WTC11 (cell line): Measurements from ENCODE around the gene CCM2L. TPM values are rescaled to one million over a fixed set of nuclear protein-coding genes. Genes with fewer than 3 reads are reported as not detected.

Experiments
- ATAC-seq: fragments of 200-7000 bp; cut with Tn5 transposase; 2 replicates; pipeline ENCODE4 v1.10.0; 2021; ENCODE audit warnings: mild to moderate bottlenecking, moderate library complexity
- CTCF ChIA-PET: fragments of 300-600 bp; sonication (Branson Sonifier 250); formaldehyde crosslinking; loops from one replicate; lab custom pipeline; 2021; ENCODE audit warnings: antibody characterized with exemption; lab: Charles Lee
- POLR2A ChIA-PET: fragments of 350-600 bp; sonication (Branson Sonifier 250); formaldehyde crosslinking; loops from one replicate; lab custom pipeline; 2021; ENCODE audit warnings: antibody characterized with exemption; lab: Charles Lee
- DNase-seq: peaks from one replicate; pipeline ENCODE4 v3.0.0; 2021; ENCODE audit warnings: low spot score
- H3K27ac Mint-ChIP-seq: 2 replicates; pipeline ENCODE4 v1.8.0; 2021; ENCODE audit warnings: mixed read lengths
- H3K27me3 Mint-ChIP-seq: 2 replicates; pipeline ENCODE4 v1.8.0; 2021; ENCODE audit warnings: low read depth, mild to moderate bottlenecking, moderate library complexity, mixed read lengths
- H3K36me3 Mint-ChIP-seq: 2 replicates; pipeline ENCODE4 v1.8.0; 2021; ENCODE audit warnings: mixed read lengths
- H3K4me1 Mint-ChIP-seq: 2 replicates; pipeline ENCODE4 v1.8.0; 2022; ENCODE audit warnings: mixed read lengths
- H3K4me3 Mint-ChIP-seq: 2 replicates; pipeline ENCODE4 v1.8.0; 2021; ENCODE audit warnings: mild to moderate bottlenecking, moderate library complexity, mixed read lengths
- H3K9me3 Mint-ChIP-seq: 2 replicates; pipeline ENCODE4 v1.8.0; 2021; ENCODE audit warnings: mixed read lengths
- AFF4 ChIP-seq: sonication (generic); formaldehyde crosslinking; IDR thresholded peaks from 2 replicates; pipeline ENCODE4 v1.8.1; 2023; ENCODE audit warnings: mild to moderate bottlenecking, missing genetic modification reagents, borderline replicate concordance
- CDX4 ChIP-seq: fragments of 250-450 bp; sonication (Bioruptor Pico); IDR thresholded peaks from 2 replicates; pipeline ENCODE4 v1.9.0; 2021; ENCODE audit warnings: moderate library complexity, mild to moderate bottlenecking, inconsistent platforms, borderline replicate concordance
- ESRRA ChIP-seq: sonication (generic); formaldehyde crosslinking; IDR thresholded peaks from 2 replicates; pipeline ENCODE4 v1.8.1; 2022; ENCODE audit warnings: mild to moderate bottlenecking, missing genetic modification reagents, borderline replicate concordance
- FOXK1 ChIP-seq: sonication (generic); formaldehyde crosslinking; IDR thresholded peaks from 2 replicates; pipeline ENCODE4 v1.8.0; 2022; ENCODE audit warnings: mild to moderate bottlenecking, moderate library complexity, missing genetic modification reagents
- FOXP1 ChIP-seq: sonication (generic); formaldehyde crosslinking; IDR thresholded peaks from 2 replicates; pipeline ENCODE4 v1.8.0; 2022; ENCODE audit warnings: missing genetic modification reagents, mild to moderate bottlenecking, moderate library complexity, borderline replicate concordance
- GRHL2 ChIP-seq: fragments of 250-450 bp; sonication (Bioruptor Pico); IDR thresholded peaks from 2 replicates; pipeline ENCODE4 v1.8.0; 2022; ENCODE audit warnings: mild to moderate bottlenecking, moderate library complexity; ENCODE audit not compliant: insufficient replicate concordance, severe bottlenecking
- IRF2 ChIP-seq: sonication (generic); formaldehyde crosslinking; IDR thresholded peaks from 2 replicates; pipeline ENCODE4 v1.8.0; 2022; ENCODE audit warnings: low read depth, missing genetic modification reagents, borderline replicate concordance
- NFYB ChIP-seq: sonication (generic); formaldehyde crosslinking; conservative IDR thresholded peaks from 2 replicates; pipeline ENCODE4 v1.8.0; 2022; ENCODE audit warnings: low read depth, missing genetic modification reagents
- NR1H2 ChIP-seq: sonication (generic); formaldehyde crosslinking; IDR thresholded peaks from 2 replicates; pipeline ENCODE4 v1.9.0; 2021; ENCODE audit warnings: mild to moderate bottlenecking, moderate library complexity, missing genetic modification reagents
- OVOL2 ChIP-seq: fragments of 250-450 bp; sonication (Bioruptor Pico); IDR thresholded peaks from 2 replicates; pipeline ENCODE4 v1.9.0; 2021; ENCODE audit warnings: mild to moderate bottlenecking, borderline replicate concordance
- RELA ChIP-seq: sonication (generic); formaldehyde crosslinking; IDR thresholded peaks from 2 replicates; pipeline ENCODE4 v1.8.1; 2022; ENCODE audit warnings: missing genetic modification reagents, mild to moderate bottlenecking, borderline replicate concordance
- USF2 ChIP-seq: sonication (generic); formaldehyde crosslinking; IDR thresholded peaks from 2 replicates; pipeline ENCODE4 v1.8.1; 2023; ENCODE audit warnings: mild to moderate bottlenecking, missing genetic modification reagents, moderate library complexity
- ZNF121 ChIP-seq: sonication (generic); formaldehyde crosslinking; IDR thresholded peaks from 2 replicates; pipeline ENCODE4 v1.8.0; 2023; ENCODE audit warnings: missing genetic modification reagents
- ZNF219 ChIP-seq: sonication (generic); formaldehyde crosslinking; IDR thresholded peaks from 2 replicates; pipeline ENCODE4 v1.8.0; 2023; ENCODE audit warnings: missing genetic modification reagents, mild to moderate bottlenecking, borderline replicate concordance
- ZNF232 ChIP-seq: sonication (generic); formaldehyde crosslinking; IDR thresholded peaks from 2 replicates; pipeline ENCODE4 v1.8.0; 2022; ENCODE audit warnings: mild to moderate bottlenecking, missing genetic modification reagents
- ZNF263 ChIP-seq: sonication (generic); formaldehyde crosslinking; IDR thresholded peaks from 2 replicates; pipeline ENCODE4 v1.8.1; 2022; ENCODE audit warnings: low read depth, mild to moderate bottlenecking, moderate library complexity, missing genetic modification reagents
- ZNF396 ChIP-seq: fragments of 250-450 bp; sonication (Bioruptor Pico); IDR thresholded peaks from 2 replicates; pipeline ENCODE4 v1.8.0; 2021; ENCODE audit warnings: mild to moderate bottlenecking, moderate library complexity, borderline replicate concordance
- ZNF423 ChIP-seq: fragments of 250-450 bp; sonication (Bioruptor Pico); IDR thresholded peaks from 2 replicates; pipeline ENCODE4 v2.1.2; 2022; ENCODE audit warnings: mild to moderate bottlenecking, moderate library complexity
- total RNA-seq: library from RNA; stranded (reverse); gene quantifications from 3 replicates; pipeline ENCODE4 v1.2.3, GENCODE V29; 2021
- TF ChIP-seq, protein P1 (sequence below): fragments of 250-450 bp; sonication (Bioruptor Pico); IDR thresholded peaks from 2 replicates; pipeline ENCODE4 v2.1.2; 2022; ENCODE audit warnings: mild to moderate bottlenecking, moderate library complexity
- TF ChIP-seq, protein P2 (sequence below): sonication (generic); formaldehyde crosslinking; IDR thresholded peaks from 2 replicates; pipeline ENCODE4 v1.8.1; 2022; ENCODE audit warnings: low read depth, mild to moderate bottlenecking, moderate library complexity, missing genetic modification reagents, borderline replicate concordance
- TF ChIP-seq, protein P3 (sequence below): fragments of 200-600 bp; IDR thresholded peaks from 2 replicates; pipeline ENCODE4 v1.8.0; 2022; ENCODE audit warnings: antibody characterized with exemption

Gene CCM2L
- total RNA-seq, 1 experiment from 2014 or later = 7.8 TPM

DNA sequence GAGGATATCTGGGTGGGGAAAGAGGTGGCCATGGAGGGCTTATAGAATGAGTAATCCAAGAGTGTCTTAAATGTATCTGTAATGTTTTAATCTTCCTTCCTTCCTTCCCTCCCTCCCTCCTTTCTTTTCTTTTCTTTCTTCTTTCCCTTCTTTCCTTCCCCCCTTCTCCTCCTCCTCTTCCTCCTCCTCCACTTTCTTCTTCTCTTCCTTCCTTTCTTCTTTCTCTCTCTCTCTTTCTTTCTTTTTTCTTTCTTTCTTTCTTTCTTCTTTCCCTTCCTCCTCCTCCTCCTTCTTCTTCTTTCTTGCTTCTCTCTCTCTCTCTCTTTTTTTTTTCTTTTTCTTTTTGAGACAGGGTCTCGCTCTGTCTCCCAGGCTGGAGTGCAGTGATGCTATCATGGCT, 49.0 kb downstream of the CCM2L start:
- H3K9me3 Mint-ChIP-seq = no peaks in the 10 kb centered on the region
- H3K4me3 Mint-ChIP-seq = no peak overlapping the region
- H3K27ac Mint-ChIP-seq = no peak overlapping the region
- TF ChIP-seq NFYB (CRISPR knock-in tag) (no peak), ZNF423 (CRISPR knock-in tag) (no peak)
- TF ChIP-seq, all 79 proteins: peak for 0
- DNase-seq = no peak
- H3K4me1 Mint-ChIP-seq = no peaks in the 10 kb centered on the region
- POLR2A ChIA-PET = interaction anchor here (0.6 kb wide), 2 partner anchors 259 to 538 kb away, joined by 3 to 4 read pairs; no protein-coding TSS in a partner anchor
- H3K27me3 Mint-ChIP-seq = peaks cover 19% of the 10 kb centered on the region
- no peaks in the 10 kb centered on the region for H3K36me3 Mint-ChIP-seq
- CTCF ChIA-PET = no interaction called here
- ATAC-seq = no peak

- no peaks in the 10 kb centered on the region for H3K36me3 Mint-ChIP-seq
- H3K27me3 Mint-ChIP-seq = peaks cover 14% of the 10 kb centered on the region
- no peaks in the 10 kb centered on the region for H3K9me3 Mint-ChIP-seq
- ChIA-PET POLR2A (interaction anchor here (1.1 to 1.2 kb wide), 2 partner anchors 9 to 58 kb away, joined by 3 to 9 read pairs; no protein-coding TSS in a partner anchor), CTCF (interaction anchor here (1.1 kb wide), 1 partner anchor 210 kb away, joined by 5 read pairs; no protein-coding TSS in a partner anchor)
- peaks cover 10% of the 10 kb centered on the region for H3K4me1 Mint-ChIP-seq
- no peak overlapping the region for H3K4me3 Mint-ChIP-seq
- no peak overlapping the region for H3K27ac Mint-ChIP-seq
- no peak for DNase-seq
- TF ChIP-seq ESRRA (CRISPR knock-in tag) = no peak
- no peak for TF ChIP-seq ZNF219 (CRISPR knock-in tag)
- TF ChIP-seq FOXK1 (CRISPR knock-in tag) = no peak
- TF ChIP-seq ZNF232 (CRISPR knock-in tag) = no peak
- no peak for TF ChIP-seq IRF2
- TF ChIP-seq NR1H2 (CRISPR knock-in tag) = no peak
- no peak for TF ChIP-seq ZNF396
- no peak for TF ChIP-seq GRHL2 (CRISPR knock-in tag)
- TF ChIP-seq AFF4 = no peak
- TF ChIP-seq ZNF263 (CRISPR knock-in tag) = no peak
- TF ChIP-seq, protein P1, sequence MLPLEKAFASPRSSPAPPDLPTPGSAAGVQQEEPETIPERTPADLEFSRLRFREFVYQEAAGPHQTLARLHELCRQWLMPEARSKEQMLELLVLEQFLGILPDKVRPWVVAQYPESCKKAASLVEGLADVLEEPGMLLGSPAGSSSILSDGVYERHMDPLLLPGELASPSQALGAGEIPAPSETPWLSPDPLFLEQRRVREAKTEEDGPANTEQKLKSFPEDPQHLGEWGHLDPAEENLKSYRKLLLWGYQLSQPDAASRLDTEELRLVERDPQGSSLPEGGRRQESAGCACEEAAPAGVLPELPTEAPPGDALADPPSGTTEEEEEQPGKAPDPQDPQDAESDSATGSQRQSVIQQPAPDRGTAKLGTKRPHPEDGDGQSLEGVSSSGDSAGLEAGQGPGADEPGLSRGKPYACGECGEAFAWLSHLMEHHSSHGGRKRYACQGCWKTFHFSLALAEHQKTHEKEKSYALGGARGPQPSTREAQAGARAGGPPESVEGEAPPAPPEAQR (CRISPR knock-in tag) = no peak
- no peak for TF ChIP-seq CDX4 (CRISPR knock-in tag)
- no peak for TF ChIP-seq OVOL2 (CRISPR knock-in tag)
- no peak for ATAC-seq
These were observed 52.5 kb downstream of the CCM2L start for GRCh38 chr20:32062776-32063170.

- ATAC-seq = no peak
- H3K9me3 Mint-ChIP-seq = no peaks in the 10 kb centered on the region
- TF ChIP-seq USF2 (CRISPR knock-in tag) (no peak), RELA (CRISPR knock-in tag) (no peak), ZNF121 (CRISPR knock-in tag) (no peak), FOXP1 (CRISPR knock-in tag) (no peak)
- TF ChIP-seq, protein P2, sequence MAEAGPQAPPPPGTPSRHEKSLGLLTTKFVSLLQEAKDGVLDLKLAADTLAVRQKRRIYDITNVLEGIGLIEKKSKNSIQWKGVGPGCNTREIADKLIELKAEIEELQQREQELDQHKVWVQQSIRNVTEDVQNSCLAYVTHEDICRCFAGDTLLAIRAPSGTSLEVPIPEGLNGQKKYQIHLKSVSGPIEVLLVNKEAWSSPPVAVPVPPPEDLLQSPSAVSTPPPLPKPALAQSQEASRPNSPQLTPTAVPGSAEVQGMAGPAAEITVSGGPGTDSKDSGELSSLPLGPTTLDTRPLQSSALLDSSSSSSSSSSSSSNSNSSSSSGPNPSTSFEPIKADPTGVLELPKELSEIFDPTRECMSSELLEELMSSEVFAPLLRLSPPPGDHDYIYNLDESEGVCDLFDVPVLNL (CRISPR knock-in tag) = no peak
- TF ChIP-seq, protein P3, sequence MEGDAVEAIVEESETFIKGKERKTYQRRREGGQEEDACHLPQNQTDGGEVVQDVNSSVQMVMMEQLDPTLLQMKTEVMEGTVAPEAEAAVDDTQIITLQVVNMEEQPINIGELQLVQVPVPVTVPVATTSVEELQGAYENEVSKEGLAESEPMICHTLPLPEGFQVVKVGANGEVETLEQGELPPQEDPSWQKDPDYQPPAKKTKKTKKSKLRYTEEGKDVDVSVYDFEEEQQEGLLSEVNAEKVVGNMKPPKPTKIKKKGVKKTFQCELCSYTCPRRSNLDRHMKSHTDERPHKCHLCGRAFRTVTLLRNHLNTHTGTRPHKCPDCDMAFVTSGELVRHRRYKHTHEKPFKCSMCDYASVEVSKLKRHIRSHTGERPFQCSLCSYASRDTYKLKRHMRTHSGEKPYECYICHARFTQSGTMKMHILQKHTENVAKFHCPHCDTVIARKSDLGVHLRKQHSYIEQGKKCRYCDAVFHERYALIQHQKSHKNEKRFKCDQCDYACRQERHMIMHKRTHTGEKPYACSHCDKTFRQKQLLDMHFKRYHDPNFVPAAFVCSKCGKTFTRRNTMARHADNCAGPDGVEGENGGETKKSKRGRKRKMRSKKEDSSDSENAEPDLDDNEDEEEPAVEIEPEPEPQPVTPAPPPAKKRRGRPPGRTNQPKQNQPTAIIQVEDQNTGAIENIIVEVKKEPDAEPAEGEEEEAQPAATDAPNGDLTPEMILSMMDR = no peak
- ChIA-PET POLR2A (interaction anchor here (0.7 to 1.1 kb wide), 2 partner anchors 8 to 96 kb away, joined by 5 to 9 read pairs; partner anchors contain the start of gene XKR7), CTCF (interaction anchor here (1.1 kb wide), 1 partner anchor 211 kb away, joined by 5 read pairs; no protein-coding TSS in a partner anchor)
- no peak for DNase-seq
- H3K4me1 Mint-ChIP-seq = peaks cover 10% of the 10 kb centered on the region
- H3K4me3 Mint-ChIP-seq = no peak overlapping the region
- no peak overlapping the region for H3K27ac Mint-ChIP-seq
- H3K27me3 Mint-ChIP-seq = peaks cover 13% of the 10 kb centered on the region
- no peaks in the 10 kb centered on the region for H3K36me3 Mint-ChIP-seq
These were observed 53.5 kb downstream of the CCM2L start for GRCh38 chr20:32063695-32064094.
